ENCODE measurements around the gene ARHGEF38. TPM values are rescaled to one million over a fixed set of nuclear protein-coding genes. Genes with fewer than 3 reads are reported as not detected.

ARHGEF38 gene
- polyA plus RNA-seq, 1 of the 3 experiments (the other 2 are of a cell fraction), result 0.02 TPM

DNA sequence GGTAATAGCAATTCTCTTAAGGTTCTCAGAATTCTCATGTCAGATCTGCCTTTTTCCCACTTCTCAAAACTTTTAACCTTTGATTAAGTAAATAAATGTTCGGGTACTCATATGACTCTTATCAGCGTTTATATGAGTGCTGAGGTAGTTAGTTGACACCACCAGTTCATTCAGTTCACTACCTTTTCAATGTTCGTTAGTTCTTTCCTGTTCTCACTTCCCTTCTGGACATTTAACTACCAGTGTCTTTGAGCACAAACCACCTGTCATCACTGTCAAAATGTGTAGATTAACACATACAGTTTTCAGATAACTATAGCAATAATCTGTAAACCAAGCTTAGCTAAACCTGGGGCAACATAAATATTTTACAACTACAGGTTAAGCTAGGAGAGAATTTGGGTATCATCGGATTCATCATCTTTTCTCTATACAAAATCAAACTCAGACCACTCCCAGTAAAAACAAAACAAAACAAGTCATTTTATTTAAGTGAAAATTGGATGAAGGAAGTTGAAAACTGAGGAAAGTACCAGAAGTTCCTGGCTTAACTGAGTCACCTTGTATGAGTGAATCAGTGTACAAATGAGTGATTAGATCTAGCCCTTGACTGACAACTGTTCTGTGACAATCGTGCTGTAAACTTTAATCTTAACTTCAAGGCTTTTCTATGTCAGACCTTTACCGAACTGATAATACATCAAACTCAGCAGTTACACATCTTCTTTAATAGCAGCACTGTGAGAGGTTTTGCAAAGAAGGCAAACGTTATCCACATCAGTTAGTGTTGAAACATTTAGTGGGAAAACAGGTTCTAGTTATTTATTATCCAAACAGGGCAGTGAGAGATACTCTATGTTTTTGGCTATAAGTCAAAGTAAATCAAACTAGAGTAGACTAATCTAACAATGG lies 41.9 kb downstream of the ARHGEF38 start:
- no peaks in the 10 kb centered on the region for H3K27me3 ChIP-seq (ENCODE audit: insufficient read depth)
- H4K20me1 ChIP-seq (ENCODE audit: insufficient read depth), result no peaks in the 10 kb centered on the region
- no peak overlapping the region for H3K27ac ChIP-seq (ENCODE audit: low read depth in 2 of 2, low read length in 1 of 2)
- POLR2A ChIA-PET, result no interaction called here
- no peak for DNase-seq
- H3K9me2 ChIP-seq, result no peaks in the 10 kb centered on the region
- H3K9ac ChIP-seq, result no peak overlapping the region
- no peaks in the 10 kb centered on the region for H3K79me2 ChIP-seq (ENCODE audit: insufficient read depth)
- no peak overlapping the region for H3K4me3 ChIP-seq (ENCODE audit: low read depth in 2 of 2, low read length in 1 of 2)
- no peak for TF ChIP-seq YY1 (IDR thresholded peaks at IDR 0.05; ENCODE audit: low read depth)
- TF ChIP-seq, protein P1, sequence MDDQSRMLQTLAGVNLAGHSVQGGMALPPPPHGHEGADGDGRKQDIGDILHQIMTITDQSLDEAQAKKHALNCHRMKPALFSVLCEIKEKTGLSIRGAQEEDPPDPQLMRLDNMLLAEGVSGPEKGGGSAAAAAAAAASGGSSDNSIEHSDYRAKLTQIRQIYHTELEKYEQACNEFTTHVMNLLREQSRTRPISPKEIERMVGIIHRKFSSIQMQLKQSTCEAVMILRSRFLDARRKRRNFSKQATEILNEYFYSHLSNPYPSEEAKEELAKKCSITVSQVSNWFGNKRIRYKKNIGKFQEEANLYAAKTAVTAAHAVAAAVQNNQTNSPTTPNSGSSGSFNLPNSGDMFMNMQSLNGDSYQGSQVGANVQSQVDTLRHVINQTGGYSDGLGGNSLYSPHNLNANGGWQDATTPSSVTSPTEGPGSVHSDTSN (IDR thresholded peaks at IDR 0.05), result 0 out of 2 replicates have a peak, but pooled peaks have one; percentile 9
- TF ChIP-seq, protein P2, sequence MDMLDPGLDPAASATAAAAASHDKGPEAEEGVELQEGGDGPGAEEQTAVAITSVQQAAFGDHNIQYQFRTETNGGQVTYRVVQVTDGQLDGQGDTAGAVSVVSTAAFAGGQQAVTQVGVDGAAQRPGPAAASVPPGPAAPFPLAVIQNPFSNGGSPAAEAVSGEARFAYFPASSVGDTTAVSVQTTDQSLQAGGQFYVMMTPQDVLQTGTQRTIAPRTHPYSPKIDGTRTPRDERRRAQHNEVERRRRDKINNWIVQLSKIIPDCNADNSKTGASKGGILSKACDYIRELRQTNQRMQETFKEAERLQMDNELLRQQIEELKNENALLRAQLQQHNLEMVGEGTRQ (IDR thresholded peaks at IDR 0.05; ENCODE audit: borderline replicate concordance, low read depth, low read length), result no peak
- CTCF ChIA-PET, result no interaction called here
- no peaks in the 10 kb centered on the region for H3F3A ChIP-seq (replicated peaks; ENCODE audit: insufficient read depth)
- H3K4me1 ChIP-seq (ENCODE audit: control insufficient read depth in 1 of 2, insufficient read depth in 2 of 2, low read depth in 1 of 2, low read length in 1 of 2), result no peaks in the 10 kb centered on the region
- 46% methylated on average over 7 of the region's 7 CpGs for WGBS (ENCODE audit: low lambda C conversion rate)
- H3K36me3 ChIP-seq (replicated peaks in 1 of 2; ENCODE audit: control insufficient read depth in 1 of 2, insufficient read depth in 2 of 2, low read length in 1 of 2), result no peaks in the 10 kb centered on the region
- no peaks in the 10 kb centered on the region for H3K9me3 ChIP-seq
- H2AFZ ChIP-seq (ENCODE audit: low read depth), result 0 out of 2 replicates have a peak overlapping the region, but pooled peaks have one; percentile 11
- H3K4me2 ChIP-seq, result no peak overlapping the region

DNA sequence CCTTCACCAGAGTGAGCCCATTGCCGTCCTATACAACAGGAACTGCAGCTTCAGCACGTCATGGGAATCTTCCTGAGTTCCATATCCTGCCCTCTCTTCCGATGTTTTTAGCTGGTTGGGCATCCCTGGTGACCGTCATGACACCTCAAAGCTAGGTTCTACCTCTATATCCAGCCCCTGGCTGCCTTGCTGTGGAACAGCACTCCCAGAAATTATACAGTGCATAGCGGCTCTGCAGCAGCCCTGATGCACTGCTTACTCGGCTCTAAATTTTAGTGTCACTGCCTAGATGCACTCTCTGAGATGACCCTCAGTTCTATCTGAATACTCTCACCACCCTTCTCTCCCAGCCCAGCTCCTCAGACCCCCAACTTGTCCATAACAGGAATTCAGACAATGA lies 44.3 kb downstream of the ARHGEF38 start:
- Histone ChIP-seq H3K9me2 (no peaks in the 10 kb centered on the region), H3K4me2 (no peak overlapping the region), H3K27me3 (ENCODE audit: insufficient read depth) (no peaks in the 10 kb centered on the region), H3K27ac (ENCODE audit: low read depth in 2 of 2, low read length in 1 of 2) (no peak overlapping the region), H3K9ac (no peak overlapping the region), H3F3A (replicated peaks; ENCODE audit: insufficient read depth) (no peaks in the 10 kb centered on the region), H3K4me1 (ENCODE audit: control insufficient read depth in 1 of 2, insufficient read depth in 2 of 2, low read depth in 1 of 2, low read length in 1 of 2) (no peaks in the 10 kb centered on the region), H3K36me3 (replicated peaks in 1 of 2; ENCODE audit: control insufficient read depth in 1 of 2, insufficient read depth in 2 of 2, low read length in 1 of 2) (no peaks in the 10 kb centered on the region), H3K4me3 (ENCODE audit: low read depth in 2 of 2, low read length in 1 of 2) (no peak overlapping the region), H3K79me2 (ENCODE audit: insufficient read depth) (no peaks in the 10 kb centered on the region), H4K20me1 (ENCODE audit: insufficient read depth) (no peaks in the 10 kb centered on the region), H3K9me3 (no peaks in the 10 kb centered on the region), H2AFZ (ENCODE audit: low read depth) (no peak overlapping the region)
- TF ChIP-seq GATA2 (CRISPR knock-in tag; IDR thresholded peaks at IDR 0.05) (no peak), RCOR1 (IDR thresholded peaks at IDR 0.05; ENCODE audit: low read length) (no peak), GABPA (IDR thresholded peaks at IDR 0.05; ENCODE audit: low read depth) (no peak), CHD2 (IDR thresholded peaks at IDR 0.05; ENCODE audit: low read length, partially characterized antibody) (no peak), EP300 (IDR thresholded peaks at IDR 0.05; ENCODE audit: borderline replicate concordance in 1 of 2, low read depth in 1 of 2, low read length in 1 of 2) (no peak), FOSL2 (IDR thresholded peaks at IDR 0.05; ENCODE audit: borderline replicate concordance, low read depth) (no peak)
- TF ChIP-seq, protein P3, sequence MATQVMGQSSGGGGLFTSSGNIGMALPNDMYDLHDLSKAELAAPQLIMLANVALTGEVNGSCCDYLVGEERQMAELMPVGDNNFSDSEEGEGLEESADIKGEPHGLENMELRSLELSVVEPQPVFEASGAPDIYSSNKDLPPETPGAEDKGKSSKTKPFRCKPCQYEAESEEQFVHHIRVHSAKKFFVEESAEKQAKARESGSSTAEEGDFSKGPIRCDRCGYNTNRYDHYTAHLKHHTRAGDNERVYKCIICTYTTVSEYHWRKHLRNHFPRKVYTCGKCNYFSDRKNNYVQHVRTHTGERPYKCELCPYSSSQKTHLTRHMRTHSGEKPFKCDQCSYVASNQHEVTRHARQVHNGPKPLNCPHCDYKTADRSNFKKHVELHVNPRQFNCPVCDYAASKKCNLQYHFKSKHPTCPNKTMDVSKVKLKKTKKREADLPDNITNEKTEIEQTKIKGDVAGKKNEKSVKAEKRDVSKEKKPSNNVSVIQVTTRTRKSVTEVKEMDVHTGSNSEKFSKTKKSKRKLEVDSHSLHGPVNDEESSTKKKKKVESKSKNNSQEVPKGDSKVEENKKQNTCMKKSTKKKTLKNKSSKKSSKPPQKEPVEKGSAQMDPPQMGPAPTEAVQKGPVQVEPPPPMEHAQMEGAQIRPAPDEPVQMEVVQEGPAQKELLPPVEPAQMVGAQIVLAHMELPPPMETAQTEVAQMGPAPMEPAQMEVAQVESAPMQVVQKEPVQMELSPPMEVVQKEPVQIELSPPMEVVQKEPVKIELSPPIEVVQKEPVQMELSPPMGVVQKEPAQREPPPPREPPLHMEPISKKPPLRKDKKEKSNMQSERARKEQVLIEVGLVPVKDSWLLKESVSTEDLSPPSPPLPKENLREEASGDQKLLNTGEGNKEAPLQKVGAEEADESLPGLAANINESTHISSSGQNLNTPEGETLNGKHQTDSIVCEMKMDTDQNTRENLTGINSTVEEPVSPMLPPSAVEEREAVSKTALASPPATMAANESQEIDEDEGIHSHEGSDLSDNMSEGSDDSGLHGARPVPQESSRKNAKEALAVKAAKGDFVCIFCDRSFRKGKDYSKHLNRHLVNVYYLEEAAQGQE (IDR thresholded peaks at IDR 0.05; ENCODE audit: low read depth, low read length), result no peak
- 73% methylated on average over 6 of the region's 6 CpGs for WGBS (ENCODE audit: low lambda C conversion rate)
- POLR2A ChIA-PET, result no interaction called here
- no peak for DNase-seq
- CTCF ChIA-PET, result interaction anchor here (1.4 kb wide), 1 partner anchor 76 kb away, joined by 3 read pairs; no protein-coding TSS in a partner anchor
